Ishikawa (cell line): ENCODE data around the gene HOXC11.
A peak's percentile ranks its signal among the peaks of the same experiment; 100 is the strongest.

Source experiments
- CEBPB ChIP-seq: IDR thresholded peaks from 2 replicates; pipeline ENCODE4 v1.6.1; 2012
- CREB1 ChIP-seq: IDR thresholded peaks from 2 replicates; pipeline ENCODE4 v1.6.1; 2012; ENCODE audit warnings: low read depth
- EGR1 ChIP-seq: IDR thresholded peaks from 2 replicates; pipeline ENCODE4 v1.6.1; 2012
- EP300 ChIP-seq: IDR thresholded peaks from 2 replicates; pipeline ENCODE4 v1.6.1; 2012; ENCODE audit warnings: borderline replicate concordance
- FOXM1 ChIP-seq: IDR thresholded peaks from 2 replicates; pipeline ENCODE4 v1.6.1; 2012; ENCODE audit warnings: low read depth, borderline replicate concordance
- MAX ChIP-seq: IDR thresholded peaks from 2 replicates; pipeline ENCODE4 v1.6.1; 2012
- NFIC ChIP-seq: IDR thresholded peaks from 2 replicates; pipeline ENCODE4 v1.6.1; 2012
- RAD21 ChIP-seq: IDR thresholded peaks from 2 replicates; pipeline ENCODE4 v1.6.1; 2012; ENCODE audit warnings: low read depth
- TAF1 ChIP-seq: IDR thresholded peaks from 2 replicates; pipeline ENCODE4 v1.6.1; 2012; ENCODE audit warnings: low read depth, mild to moderate bottlenecking
- TCF12 ChIP-seq: IDR thresholded peaks from 2 replicates; pipeline ENCODE4 v1.6.1; 2012; ENCODE audit warnings: low read depth
- TEAD4 ChIP-seq: IDR thresholded peaks from 2 replicates; pipeline ENCODE4 v1.6.1; 2012
- YY1 ChIP-seq: IDR thresholded peaks from 2 replicates; pipeline ENCODE4 v1.6.1; 2012; ENCODE audit warnings: low read depth
- ZBTB7A ChIP-seq: IDR thresholded peaks from 2 replicates; pipeline ENCODE4 v1.6.1; 2012; ENCODE audit warnings: low read depth
- TF ChIP-seq, protein P1 (sequence below): IDR thresholded peaks from 2 replicates; pipeline ENCODE4 v1.6.1; 2012; ENCODE audit warnings: low read depth, mild to moderate bottlenecking
- TF ChIP-seq, protein P2 (sequence below): IDR thresholded peaks from 2 replicates; pipeline ENCODE4 v1.6.1; 2012

The HOXC11 gene

GRCh38 chr12:53995378-53996239 lies 22.7 kb downstream of the HOXC11 start:
- TF ChIP-seq ZBTB7A = peak; percentile 45; the same call in 1 of the 2 replicates
- 0 out of 2 replicates have a peak, but pooled peaks have one; percentile 14 for TF ChIP-seq TEAD4
- TF ChIP-seq NFIC = no peak

DNA sequence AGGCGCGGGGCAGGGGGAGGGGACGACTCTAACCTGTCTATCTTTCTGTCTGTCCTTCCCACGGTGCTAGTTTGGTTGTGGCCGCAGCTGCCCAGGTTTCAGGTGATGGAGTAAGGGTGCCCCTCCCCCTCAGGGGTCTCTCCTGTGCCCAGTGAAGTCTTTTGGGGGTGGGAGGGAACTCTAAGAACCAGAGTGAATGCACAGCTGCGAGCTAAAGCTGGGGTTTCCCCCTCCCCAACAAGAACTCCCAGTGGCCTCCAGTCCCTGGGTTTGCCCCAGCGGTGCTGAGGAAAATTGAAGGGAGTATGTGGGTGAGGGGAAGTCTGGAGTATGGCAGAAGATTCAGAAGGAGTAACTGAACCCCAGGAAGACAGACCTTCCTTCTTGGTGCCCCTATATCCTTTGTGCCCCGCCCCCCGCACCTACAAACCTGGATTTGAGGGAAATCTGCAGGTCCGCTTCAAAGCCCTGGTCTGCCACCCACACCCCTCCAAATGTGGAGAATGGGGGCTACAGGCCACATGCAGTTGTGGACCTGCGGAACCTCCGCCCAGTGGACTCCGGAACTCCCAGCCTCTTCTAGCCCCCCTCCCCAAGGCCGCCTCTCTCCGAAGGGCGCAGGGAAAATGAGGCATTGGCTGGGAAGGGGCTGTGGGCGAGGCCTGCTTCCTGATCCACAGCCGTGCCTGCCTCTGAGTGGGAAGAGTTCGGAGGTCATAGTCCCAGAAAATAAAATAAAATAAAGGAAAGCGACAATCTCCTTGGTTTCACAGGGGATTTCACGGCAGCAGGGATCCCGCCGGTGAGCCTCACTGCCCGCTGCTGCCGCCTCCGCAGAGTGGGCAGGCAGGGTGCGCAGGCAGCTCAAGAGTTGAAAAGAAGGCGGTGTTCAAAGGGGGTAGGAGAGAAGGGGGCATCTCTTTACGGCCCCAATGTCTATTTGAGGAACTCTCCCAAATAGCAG lies 23.6 kb downstream of the HOXC11 start:
- no peak for TF ChIP-seq CEBPB
- no peak for TF ChIP-seq TEAD4
- no peak for TF ChIP-seq TAF1
- TF ChIP-seq, protein P1, sequence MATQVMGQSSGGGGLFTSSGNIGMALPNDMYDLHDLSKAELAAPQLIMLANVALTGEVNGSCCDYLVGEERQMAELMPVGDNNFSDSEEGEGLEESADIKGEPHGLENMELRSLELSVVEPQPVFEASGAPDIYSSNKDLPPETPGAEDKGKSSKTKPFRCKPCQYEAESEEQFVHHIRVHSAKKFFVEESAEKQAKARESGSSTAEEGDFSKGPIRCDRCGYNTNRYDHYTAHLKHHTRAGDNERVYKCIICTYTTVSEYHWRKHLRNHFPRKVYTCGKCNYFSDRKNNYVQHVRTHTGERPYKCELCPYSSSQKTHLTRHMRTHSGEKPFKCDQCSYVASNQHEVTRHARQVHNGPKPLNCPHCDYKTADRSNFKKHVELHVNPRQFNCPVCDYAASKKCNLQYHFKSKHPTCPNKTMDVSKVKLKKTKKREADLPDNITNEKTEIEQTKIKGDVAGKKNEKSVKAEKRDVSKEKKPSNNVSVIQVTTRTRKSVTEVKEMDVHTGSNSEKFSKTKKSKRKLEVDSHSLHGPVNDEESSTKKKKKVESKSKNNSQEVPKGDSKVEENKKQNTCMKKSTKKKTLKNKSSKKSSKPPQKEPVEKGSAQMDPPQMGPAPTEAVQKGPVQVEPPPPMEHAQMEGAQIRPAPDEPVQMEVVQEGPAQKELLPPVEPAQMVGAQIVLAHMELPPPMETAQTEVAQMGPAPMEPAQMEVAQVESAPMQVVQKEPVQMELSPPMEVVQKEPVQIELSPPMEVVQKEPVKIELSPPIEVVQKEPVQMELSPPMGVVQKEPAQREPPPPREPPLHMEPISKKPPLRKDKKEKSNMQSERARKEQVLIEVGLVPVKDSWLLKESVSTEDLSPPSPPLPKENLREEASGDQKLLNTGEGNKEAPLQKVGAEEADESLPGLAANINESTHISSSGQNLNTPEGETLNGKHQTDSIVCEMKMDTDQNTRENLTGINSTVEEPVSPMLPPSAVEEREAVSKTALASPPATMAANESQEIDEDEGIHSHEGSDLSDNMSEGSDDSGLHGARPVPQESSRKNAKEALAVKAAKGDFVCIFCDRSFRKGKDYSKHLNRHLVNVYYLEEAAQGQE = no peak
- no peak for TF ChIP-seq EP300
- TF ChIP-seq TCF12 = no peak
- TF ChIP-seq NFIC = no peak

- TF ChIP-seq TCF12 (no peak), MAX (no peak), TEAD4 (no peak), EGR1 (no peak), CREB1 (no peak), RAD21 (no peak)
- TF ChIP-seq, protein P2, sequence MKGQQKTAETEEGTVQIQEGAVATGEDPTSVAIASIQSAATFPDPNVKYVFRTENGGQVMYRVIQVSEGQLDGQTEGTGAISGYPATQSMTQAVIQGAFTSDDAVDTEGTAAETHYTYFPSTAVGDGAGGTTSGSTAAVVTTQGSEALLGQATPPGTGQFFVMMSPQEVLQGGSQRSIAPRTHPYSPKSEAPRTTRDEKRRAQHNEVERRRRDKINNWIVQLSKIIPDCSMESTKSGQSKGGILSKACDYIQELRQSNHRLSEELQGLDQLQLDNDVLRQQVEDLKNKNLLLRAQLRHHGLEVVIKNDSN = no peak
- TF ChIP-seq, protein P1 = no peak
Measured at GRCh38 chr12:53997204-53998109, 24.5 kb downstream of the HOXC11 start.

DNA sequence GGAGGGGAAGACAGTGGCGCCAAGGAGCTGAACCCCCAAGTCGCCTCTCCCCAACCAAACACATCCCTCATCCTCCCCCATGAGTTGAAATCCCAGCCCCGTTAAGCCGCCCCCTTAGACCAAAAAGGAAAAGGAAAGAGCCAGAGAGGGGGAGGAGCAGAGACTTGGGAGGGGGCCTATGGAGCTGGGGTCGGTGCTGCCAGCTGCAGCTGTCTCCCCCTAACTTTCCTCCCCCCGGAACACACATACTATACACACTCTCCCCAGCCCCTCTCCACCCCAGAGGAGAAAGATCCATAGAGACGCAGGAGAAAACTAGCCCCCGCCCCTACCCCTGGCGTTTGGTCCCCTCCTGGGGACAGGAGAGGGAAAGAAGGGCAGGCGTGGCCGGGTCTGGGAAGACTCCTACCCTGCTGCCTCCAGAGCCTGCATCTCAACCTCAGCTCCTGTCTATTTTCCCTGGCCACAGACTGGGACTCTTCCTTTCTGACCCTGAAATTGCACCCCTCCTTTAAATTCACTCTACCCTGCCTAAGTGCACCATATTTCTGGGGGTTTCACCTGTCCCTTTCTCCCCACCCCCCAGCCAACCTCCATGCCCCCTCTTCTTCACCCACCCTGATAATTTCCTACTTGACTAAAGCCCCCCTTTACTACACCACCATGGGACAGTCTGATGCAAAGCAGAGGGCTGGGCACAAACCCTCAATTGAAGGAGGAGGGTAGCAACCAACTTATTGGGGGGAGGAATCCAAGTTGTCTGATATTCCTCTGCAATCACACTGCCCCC lies 25.4 kb downstream of the HOXC11 start:
- TF ChIP-seq EP300 = no peak
- TF ChIP-seq, protein P1 = no peak
- TF ChIP-seq MAX = no peak
- TF ChIP-seq FOXM1 = no peak
- no peak for TF ChIP-seq ZBTB7A
- no peak for TF ChIP-seq EGR1
- TF ChIP-seq, protein P2 = no peak
- no peak for TF ChIP-seq YY1
- TF ChIP-seq CREB1 = no peak
- TF ChIP-seq TAF1 = no peak
- TF ChIP-seq TEAD4 = no peak
- TF ChIP-seq RAD21 = no peak
- no peak for TF ChIP-seq TCF12
- TF ChIP-seq NFIC = no peak
- TF ChIP-seq CEBPB = no peak
